Loucy (cell line): ENCODE results near the gene TMEM259.
A peak's percentile ranks its signal among the peaks of the same experiment; 100 is the strongest.

Experiments
- CTCF ChIP-seq: fragments of 200-600 bp; sonication (generic); conservative IDR thresholded peaks from 2 replicates; pipeline ENCODE4 v1.5.1; 2014; ENCODE audit warnings: mild to moderate bottlenecking, antibody characterized with exemption, low read length
- EZH2phosphoT487 ChIP-seq: fragments of 200-600 bp; IDR thresholded peaks from 2 replicates; pipeline ENCODE4 v1.6.1; 2018; ENCODE audit warnings: antibody characterized with exemption, mild to moderate bottlenecking, moderate library complexity, borderline replicate concordance

DNA sequence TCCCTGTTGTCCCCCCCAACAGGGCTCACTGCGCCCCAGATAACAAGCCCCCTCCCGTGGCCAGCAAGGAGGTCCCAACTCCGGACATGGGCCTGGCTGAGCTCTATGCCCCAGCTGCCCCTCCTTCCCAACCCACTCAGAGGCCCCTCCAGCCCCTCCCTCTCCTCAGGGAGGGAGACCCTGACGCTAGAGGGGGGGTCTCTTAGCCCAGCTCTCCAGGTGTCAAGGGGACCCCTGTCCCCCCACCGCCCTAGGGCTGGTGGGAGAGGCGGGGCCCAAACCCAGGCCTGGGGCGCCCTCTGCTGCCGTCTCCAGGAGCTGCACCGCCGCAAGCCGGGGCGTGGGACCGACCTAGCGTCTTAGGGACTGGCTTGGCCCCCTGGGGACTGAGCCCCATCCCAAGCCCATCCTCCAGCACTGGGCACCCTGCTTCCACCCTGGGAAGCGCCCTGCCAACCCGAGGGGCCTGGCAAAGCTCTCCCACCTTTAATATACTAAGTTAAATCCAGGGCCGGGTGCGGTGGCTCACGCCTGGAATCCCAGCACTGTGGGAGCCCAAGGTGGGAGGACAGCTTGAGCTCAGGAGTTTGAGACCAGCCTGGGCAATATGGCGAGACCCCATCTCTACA is 19.3 kb downstream of the TMEM259 start:
- TF ChIP-seq CTCF, result peak; percentile 85
- no peak for TF ChIP-seq EZH2phosphoT487
